HG02970 (cell line): ENCODE data around the gene FST.

Experiments
- ATAC-seq: cut with Tn5 transposase; IDR thresholded peaks from one replicate; pipeline ENCODE4 v1.9.1; 2021; ENCODE audit warnings: mild to moderate bottlenecking, moderate library complexity, moderate number of reproducible peaks; ENCODE audit not compliant: unreplicated experiment, low FRiP score

The FST gene

GRCh38 chr5:53480416-53481158 lies at the start of gene FST:
FST (plus strand) TSS chr5:53480629; CDS start chr5:53480792, 163 bp downstream.
- ATAC-seq = no peak

GRCh38 chr5:53431665-53432064 lies 48.8 kb upstream of the FST start:
- no peak for ATAC-seq

- no peak for ATAC-seq
These were observed 47.4 kb upstream of the FST start for GRCh38 chr5:53433026-53433425.

GRCh38 chr5:53434541-53434940 lies 45.9 kb upstream of the FST start:
- ATAC-seq = no peak

- no peak for ATAC-seq
These were observed 43.8 kb upstream of the FST start for GRCh38 chr5:53436480-53437191.

- ATAC-seq = no peak
These were observed 42.4 kb upstream of the FST start for GRCh38 chr5:53438079-53438478.

- no peak for ATAC-seq
These were observed 41.6 kb upstream of the FST start for GRCh38 chr5:53438486-53439472.

GRCh38 chr5:53442961-53443360 lies 37.5 kb upstream of the FST start:
- ATAC-seq = no peak

GRCh38 chr5:53445569-53445968 lies 34.9 kb upstream of the FST start:
- no peak for ATAC-seq

- no peak for ATAC-seq
These were observed 33.5 kb upstream of the FST start for GRCh38 chr5:53446908-53447307.

GRCh38 chr5:53448851-53449250 lies 31.6 kb upstream of the FST start:
- ATAC-seq = no peak

GRCh38 chr5:53453898-53454718 lies 26.3 kb upstream of the FST start:
- ATAC-seq = no peak

- no peak for ATAC-seq
These were observed 25.8 kb upstream of the FST start for GRCh38 chr5:53454719-53455000.

- ATAC-seq = no peak
These were observed 24.1 kb upstream of the FST start for GRCh38 chr5:53456366-53456765.

- no peak for ATAC-seq
These were observed 16.4 kb upstream of the FST start for GRCh38 chr5:53463909-53464621.

GRCh38 chr5:53464722-53465121 lies 15.7 kb upstream of the FST start:
- no peak for ATAC-seq

GRCh38 chr5:53469946-53470687 lies 10.3 kb upstream of the FST start:
- no peak for ATAC-seq

- ATAC-seq = no peak
These were observed 8.2 kb upstream of the FST start for GRCh38 chr5:53472279-53472678.
